ENCODE data around the gene PPFIBP1.

- TF ChIP-seq CTCF (IDR thresholded peaks at IDR 0.05) (no peak), EZH2 (IDR thresholded peaks at IDR 0.05; ENCODE audit: borderline replicate concordance, insufficient read depth, low read depth, low read length, poor library complexity, severe bottlenecking) (no peak)
Measured at GRCh38 chr12:27551172-27551840, 27.3 kb downstream of the PPFIBP1 start.
